T-cell (primary cell): ENCODE measurements around the gene PGRMC2. TPM values are rescaled to one million over a fixed set of nuclear protein-coding genes. Genes with fewer than 3 reads are reported as not detected.

Experiments used
- ATAC-seq, 4 experiments: fragments of 200-7000 bp in 3 of 4; fragments of 150-1000 bp in 1 of 4; cut with Tn5 transposase; replicated peaks in 1 of 4; 1 replicate in 3 of 4; 2 replicates in 1 of 4; pipeline ENCODE4 v1.10.0; 2021; ENCODE audit warnings: moderate library complexity in 3 of 4, mild to moderate bottlenecking in 2 of 4, moderate number of reproducible peaks in 1 of 4
- CTCF ChIA-PET, 2 donors: fragments of 300-600 bp; sonication (Branson Sonifier 250); formaldehyde crosslinking; loops; one replicate each; lab custom pipeline; 2022; ENCODE audit warnings: antibody characterized with exemption in 2 of 2; lab: Charles Lee
- POLR2A ChIA-PET, 2 donors: fragments of 300-600 bp; sonication (Branson Sonifier 250); formaldehyde crosslinking; loops; one replicate each; lab custom pipeline; 2022; ENCODE audit warnings: antibody characterized with exemption in 2 of 2; lab: Charles Lee
- DNase-seq, 35 experiments: peaks; one replicate each; pipeline versions ENCODE4 v3.0.0 to v3.0.0-alpha.2; 2013 to 2023
- H3K27ac ChIP-seq: one replicate; pipeline ENCODE4 v1.5.1; 2013; ENCODE audit warnings: low read length
- H3K27me3 ChIP-seq, 2 experiments: replicated peaks in 1 of 2; 1 replicate in 1 of 2; 2 replicates in 1 of 2; pipeline versions ENCODE4 v1.6.1 to v1.7.0; 2013; ENCODE audit warnings: low read length in 1 of 2, mixed read lengths in 1 of 2; ENCODE audit not compliant: control insufficient read depth in 2 of 2, insufficient read depth in 2 of 2; ENCODE audit errors: extremely low read depth in 1 of 2
- H3K36me3 ChIP-seq, 2 donors: 1 replicate in 1 of 2; 2 replicates in 1 of 2; pipeline versions ENCODE4 v1.6.1 to v1.7.0; 2013; ENCODE audit warnings: low read length in 1 of 2; ENCODE audit not compliant: control insufficient read depth in 2 of 2, insufficient read depth in 1 of 2; ENCODE audit errors: extremely low read depth in 1 of 2
- H3K4me1 ChIP-seq, 2 experiments: 1 replicate in 1 of 2; 2 replicates in 1 of 2; pipeline versions ENCODE4 v1.6.1 to v1.7.0; 2013; ENCODE audit warnings: low read length in 2 of 2, mixed read lengths in 1 of 2; ENCODE audit not compliant: insufficient read depth in 2 of 2, control insufficient read depth in 1 of 2; ENCODE audit errors: extremely low read depth in 1 of 2
- H3K4me3 ChIP-seq, 2 donors: 1 replicate in 1 of 2; 2 replicates in 1 of 2; pipeline versions ENCODE4 v1.5.1 to v1.7.0; 2013; ENCODE audit warnings: mild to moderate bottlenecking in 2 of 2, low read length in 1 of 2, moderate library complexity in 1 of 2; ENCODE audit not compliant: control insufficient read depth in 1 of 2; ENCODE audit errors: extremely low read depth in 1 of 2
- H3K9me3 ChIP-seq: 2 replicates; pipeline ENCODE4 v1.7.0; 2013
- H3K27ac Mint-ChIP-seq, 2 donors: one replicate each; pipeline ENCODE4 v1.8.0; 2020 to 2021; ENCODE audit warnings: mild to moderate bottlenecking in 2 of 2, mixed read lengths in 2 of 2
- H3K27me3 Mint-ChIP-seq, 2 donors: one replicate each; pipeline ENCODE4 v1.8.0; 2021 to 2022; ENCODE audit warnings: mixed read lengths in 2 of 2
- H3K36me3 Mint-ChIP-seq: one replicate; pipeline ENCODE4 v1.8.0; 2021; ENCODE audit warnings: mixed read lengths
- H3K4me1 Mint-ChIP-seq, 3 donors: one replicate each; pipeline ENCODE4 v1.8.0; 2020 to 2022; ENCODE audit warnings: mixed read lengths in 3 of 3, mild to moderate bottlenecking in 1 of 3
- H3K4me3 Mint-ChIP-seq, 3 donors: one replicate each; pipeline ENCODE4 v1.8.0; 2020 to 2022; ENCODE audit warnings: mild to moderate bottlenecking in 3 of 3, mixed read lengths in 3 of 3, moderate library complexity in 3 of 3
- H3K9me3 Mint-ChIP-seq, 3 donors: one replicate each; pipeline ENCODE4 v1.8.0; 2020 to 2022; ENCODE audit warnings: mixed read lengths in 3 of 3
- WGBS: methylation state at CpG from one replicate; pipeline ENCODE4 v1.1.5; 2013; ENCODE audit warnings: missing lambda C conversion rate; ENCODE audit not compliant: insufficient coverage; 5-methylcytosine and 5-hydroxymethylcytosine counted together
- total RNA-seq, 35 experiments: library from RNA in 6 of 35; stranded (reverse) in 6 of 35; fragments of 120-200 nt in 1 of 35; gene quantifications; one replicate each; pipeline versions ENCODE4 v1.2.1 to v1.2.4 and lab custom pipeline; 2013 to 2026

The PGRMC2 gene
- total RNA-seq, 5 donors from 2014 or later (not counting 1 experiment from before 2014, with no cell fraction given) = 29.5 to 64.2 (median 35.4) TPM

DNA sequence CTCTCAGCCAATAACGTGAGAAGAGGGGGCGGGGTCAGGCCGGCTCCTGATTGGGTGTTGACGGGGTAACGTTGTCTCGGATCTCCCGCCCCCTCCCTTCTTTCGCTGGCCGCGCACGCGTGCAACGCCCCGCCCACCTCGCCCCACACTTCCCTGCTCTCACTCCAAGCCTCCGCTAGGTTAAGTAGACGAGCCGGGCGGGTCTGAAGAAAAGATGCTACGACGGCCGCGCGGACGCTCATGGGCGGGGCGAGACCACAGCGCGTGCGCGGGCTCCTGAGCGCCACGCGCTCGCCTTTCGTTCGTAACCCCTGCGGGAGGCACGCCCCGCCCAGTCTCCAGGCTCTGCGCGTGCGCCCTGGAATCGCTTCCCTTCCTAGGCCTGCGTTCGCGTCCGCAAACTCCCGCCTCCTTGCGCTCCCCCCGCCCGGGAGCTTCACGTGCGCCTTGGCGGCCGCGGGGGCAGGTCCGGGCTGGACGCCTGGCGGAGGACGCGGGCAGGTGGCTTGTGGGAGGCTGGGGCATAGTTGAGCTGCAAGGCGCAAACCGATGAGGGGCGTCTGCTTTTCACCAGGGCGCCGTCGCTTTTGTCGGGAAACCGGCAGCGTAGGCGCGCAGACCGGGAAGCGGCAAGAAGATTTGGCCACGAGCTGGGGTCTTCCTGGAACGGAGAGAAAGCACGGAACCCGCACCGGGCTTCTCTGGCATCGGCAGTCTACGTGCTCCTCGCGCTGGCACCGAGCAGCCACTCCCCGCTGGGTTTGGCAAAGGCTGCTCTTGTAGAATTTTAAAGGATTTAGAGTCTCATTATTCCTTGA, 467 bp upstream of the PGRMC2 start:
- H3K27ac ChIP-seq = peak overlapping the region; percentile 98
- under 1% methylated on average over 75 of the region's 86 CpGs for WGBS
- H3K27me3 ChIP-seq = peaks cover 0 to 3% of the 10 kb centered on the region in 2 experiments
- H3K4me1 Mint-ChIP-seq = peaks cover 37 to 47% (median 39%) of the 10 kb centered on the region in 3 donors
- H3K27me3 Mint-ChIP-seq = no peaks in the 10 kb centered on the region
- H3K4me3 ChIP-seq = peak overlapping the region; percentile 51 to 88
- ChIA-PET POLR2A (interaction anchor here in 1 of 2 donors (1.0 kb wide), 2 partner anchors 805 to 806 kb away, joined by 3 read pairs; no protein-coding TSS in a partner anchor), CTCF (interaction anchor here in 1 of 2 donors (1.0 kb wide), 1 partner anchor 526 kb away, joined by 6 read pairs; no protein-coding TSS in a partner anchor)
- H3K4me1 ChIP-seq = peaks cover 22 to 25% of the 10 kb centered on the region in 2 experiments
- H3K36me3 Mint-ChIP-seq = peaks cover 6% of the 10 kb centered on the region
- DNase-seq (peak; percentile 98 to 100 (median 100)), ATAC-seq (peak; percentile 80 to 91 (median 88))
- H3K9me3 ChIP-seq = no peaks in the 10 kb centered on the region
- H3K9me3 Mint-ChIP-seq = no peaks in the 10 kb centered on the region
- H3K36me3 ChIP-seq = peaks cover 0 to 4% of the 10 kb centered on the region in 2 donors
- H3K27ac Mint-ChIP-seq = peak overlapping the region; percentile 86 to 94
- peak overlapping the region; percentile 81 to 86 (median 86) for H3K4me3 Mint-ChIP-seq

DNA sequence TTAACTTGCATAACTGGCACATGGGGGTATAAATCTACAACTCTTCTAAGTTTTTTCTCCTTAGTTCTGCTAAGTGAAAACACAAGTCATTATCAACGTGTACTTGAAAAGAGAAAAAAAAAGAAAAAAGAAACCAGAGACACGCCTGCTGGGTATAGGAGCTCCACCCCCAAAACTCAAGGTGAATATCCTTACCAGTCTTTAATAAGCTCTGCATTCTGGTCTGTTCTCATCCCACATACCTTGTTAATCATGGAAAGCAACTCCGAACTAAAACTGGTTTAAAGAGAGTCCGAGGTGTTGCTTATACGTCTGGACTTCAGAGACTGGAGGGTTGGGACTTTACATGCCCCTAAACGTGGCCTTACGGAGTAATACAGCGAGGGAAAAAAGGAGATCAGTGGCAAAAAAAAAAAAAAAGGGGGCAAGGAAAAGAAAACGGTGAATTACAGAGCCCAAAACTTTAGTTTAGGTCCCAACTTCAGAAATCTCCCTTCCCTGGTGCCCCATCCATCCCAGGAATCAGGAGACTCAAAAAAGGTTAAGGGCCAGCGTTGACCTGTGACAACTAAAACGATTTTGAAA, 1.0 kb downstream of the PGRMC2 start:
- no peaks in the 10 kb centered on the region for H3K9me3 ChIP-seq
- peaks cover 0 to 4% of the 10 kb centered on the region in 2 donors for H3K36me3 ChIP-seq
- H3K4me1 Mint-ChIP-seq = peaks cover 48 to 58% (median 51%) of the 10 kb centered on the region in 3 donors
- ChIA-PET CTCF (interaction anchor here (0.7 to 1.1 kb wide), 4 partner anchors 75 to 534 kb away, joined by 3 to 5 read pairs (median 3); no protein-coding TSS in a partner anchor), POLR2A (interaction anchor here (0.6 to 1.1 kb wide), 5 partner anchors 11 to 526 kb away, joined by 3 to 6 read pairs (median 4); no protein-coding TSS in a partner anchor)
- H3K4me3 Mint-ChIP-seq = peak overlapping the region; percentile 81 to 86 (median 86)
- 0% methylated on average over 2 of the region's 11 CpGs for WGBS
- H3K27ac ChIP-seq = peak overlapping the region; percentile 98
- H3K27ac Mint-ChIP-seq = peak overlapping the region; percentile 78 to 89
- H3K27me3 ChIP-seq = no peaks in the 10 kb centered on the region
- H3K4me3 ChIP-seq = peak overlapping the region; percentile 80 to 88
- H3K27me3 Mint-ChIP-seq = no peaks in the 10 kb centered on the region
- H3K36me3 Mint-ChIP-seq = peaks cover 10% of the 10 kb centered on the region
- DNase-seq (peak in 29 of 35 experiments; percentile 6 to 64 (median 27)), ATAC-seq (no peak)
- no peaks in the 10 kb centered on the region for H3K9me3 Mint-ChIP-seq
- peaks cover 22 to 25% of the 10 kb centered on the region in 2 experiments for H3K4me1 ChIP-seq

DNA sequence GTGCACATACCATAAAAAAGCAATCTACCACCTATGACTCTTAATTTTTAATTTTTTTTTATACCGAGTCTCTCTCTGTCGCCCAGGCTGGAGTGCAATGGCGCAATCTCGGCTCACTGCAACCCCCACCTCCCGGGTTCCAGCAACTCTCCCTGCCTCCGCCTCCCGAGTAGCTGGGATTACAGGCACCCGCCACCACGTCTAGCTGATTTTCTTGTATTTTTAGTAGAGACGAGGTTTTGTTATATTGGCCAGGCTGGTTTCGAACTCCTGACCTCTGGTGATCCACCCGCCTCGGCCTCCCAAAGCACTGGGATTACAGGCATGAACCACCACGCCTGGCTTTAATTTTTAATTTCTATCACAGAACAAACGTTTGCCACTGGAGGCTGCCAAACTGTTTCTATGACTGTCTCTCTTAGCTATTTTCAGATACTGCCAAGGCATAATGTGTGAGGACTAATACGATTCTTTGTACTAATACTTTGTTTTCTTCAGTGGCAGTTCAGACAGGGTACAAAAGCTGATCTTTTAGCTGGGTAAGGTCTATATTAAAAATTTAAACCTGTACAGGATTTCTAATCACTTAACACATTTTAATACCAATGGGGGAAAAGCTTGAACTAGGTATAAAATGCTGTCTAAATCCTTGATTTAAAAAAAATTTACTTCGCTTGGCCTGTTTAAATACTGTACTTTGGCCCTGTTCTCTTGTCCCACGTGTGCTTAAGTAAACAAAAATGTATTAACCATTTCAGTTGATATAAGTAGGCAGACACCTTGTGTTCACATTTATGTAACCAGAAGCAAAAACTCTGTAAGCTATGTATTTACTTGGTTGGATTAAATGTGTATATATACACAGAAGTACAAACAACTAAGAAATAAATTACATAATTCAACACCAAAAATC, 2.3 kb downstream of the PGRMC2 start:
- no peaks in the 10 kb centered on the region for H3K27me3 ChIP-seq
- no peak overlapping the region for H3K27ac Mint-ChIP-seq
- peaks cover 60 to 66% (median 63%) of the 10 kb centered on the region in 3 donors for H3K4me1 Mint-ChIP-seq
- ChIA-PET POLR2A (interaction anchor here (0.6 to 1.2 kb wide), 5 partner anchors 10 to 808 kb away, joined by 3 to 6 read pairs (median 4); partner anchors contain the start of genes LARP1B (in 1 of the 2) and SCLT1 (in 1 of the 2)), CTCF (interaction anchor here in 1 of 2 donors (1.1 kb wide), 1 partner anchor 529 kb away, joined by 3 read pairs; no protein-coding TSS in a partner anchor)
- no peak overlapping the region for H3K4me3 ChIP-seq
- no peak overlapping the region for H3K27ac ChIP-seq
- H3K9me3 ChIP-seq = no peaks in the 10 kb centered on the region
- H3K36me3 ChIP-seq = peaks cover 0 to 4% of the 10 kb centered on the region in 2 donors
- DNase-seq (no peak), ATAC-seq (no peak)
- 94% methylated on average over 9 of the region's 18 CpGs for WGBS
- H3K27me3 Mint-ChIP-seq = no peaks in the 10 kb centered on the region
- peaks cover 22 to 25% of the 10 kb centered on the region in 2 experiments for H3K4me1 ChIP-seq
- peaks cover 17% of the 10 kb centered on the region for H3K36me3 Mint-ChIP-seq
- peak overlapping the region; percentile 81 to 86 (median 86) for H3K4me3 Mint-ChIP-seq
- H3K9me3 Mint-ChIP-seq = no peaks in the 10 kb centered on the region

DNA sequence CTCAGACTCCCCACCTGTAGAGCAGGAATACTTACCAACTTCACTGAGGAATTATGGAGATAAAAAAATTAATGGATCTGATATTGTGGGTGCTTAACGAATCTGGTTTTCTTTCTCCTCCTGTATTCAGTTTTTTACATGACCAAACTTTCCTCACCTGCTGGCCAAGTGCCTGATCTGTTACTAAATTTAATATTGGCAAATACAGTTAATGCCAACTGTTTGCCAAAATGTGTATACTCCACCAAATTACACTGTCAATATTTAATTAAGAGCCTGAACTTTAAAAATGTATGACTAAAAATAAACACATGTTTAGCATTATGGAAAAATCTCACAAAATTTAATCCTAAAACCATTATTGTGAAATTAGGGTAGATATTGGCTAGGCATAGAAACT, 3.3 kb downstream of the PGRMC2 start:
- Histone ChIP-seq H3K9me3 (no peaks in the 10 kb centered on the region), H3K4me1 (peaks cover 22% of the 10 kb centered on the region in 2 experiments), H3K4me3 (no peak overlapping the region), H3K27ac (no peak overlapping the region), H3K27me3 (no peaks in the 10 kb centered on the region), H3K36me3 (peaks cover 0 to 4% of the 10 kb centered on the region in 2 donors)
- ATAC-seq = no peak
- WGBS = no CpG with 5 or more reads among the region's 1 CpG
- Mint-ChIP-seq H3K27ac (no peak overlapping the region), H3K27me3 (no peaks in the 10 kb centered on the region), H3K9me3 (no peaks in the 10 kb centered on the region), H3K4me1 (peaks cover 66 to 70% (median 70%) of the 10 kb centered on the region in 3 donors), H3K36me3 (peaks cover 17% of the 10 kb centered on the region), H3K4me3 (no peak overlapping the region)
- ChIA-PET POLR2A (no interaction called here), CTCF (no interaction called here)
- DNase-seq = no peak

DNA sequence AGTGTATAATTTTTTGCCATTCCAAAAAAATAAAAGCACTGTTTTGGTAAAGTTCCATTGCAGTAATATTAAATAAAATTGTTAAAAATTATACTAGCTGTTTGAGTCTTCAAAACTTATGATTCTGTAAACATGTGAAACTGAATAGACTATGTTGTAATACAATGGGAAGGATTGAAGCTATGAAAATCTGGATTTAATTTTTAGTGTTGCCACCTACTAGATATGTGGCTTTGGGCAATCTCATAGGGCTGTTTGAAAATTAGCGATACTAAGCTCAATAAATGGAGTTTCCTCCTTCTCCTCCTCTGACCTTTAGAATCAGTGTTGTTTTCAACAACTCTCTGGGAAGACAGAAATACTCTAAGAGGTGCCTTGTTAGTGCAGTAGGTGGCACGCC, 4.5 kb downstream of the PGRMC2 start:
- no peak for ATAC-seq
- no peak overlapping the region for H3K27ac ChIP-seq

More for the DNA sequence above, 4.5 kb downstream of the PGRMC2 start:
- Mint-ChIP-seq H3K9me3 (no peaks in the 10 kb centered on the region), H3K27ac (no peak overlapping the region), H3K27me3 (no peaks in the 10 kb centered on the region), H3K36me3 (peaks cover 20% of the 10 kb centered on the region), H3K4me3 (no peak overlapping the region), H3K4me1 (peaks cover 60 to 70% (median 66%) of the 10 kb centered on the region in 3 donors)
- DNase-seq = no peak
- Histone ChIP-seq H3K36me3 (peaks cover 0 to 4% of the 10 kb centered on the region in 2 donors), H3K4me1 (peaks cover 13 to 17% of the 10 kb centered on the region in 2 experiments), H3K9me3 (no peaks in the 10 kb centered on the region), H3K27me3 (no peaks in the 10 kb centered on the region), H3K4me3 (no peak overlapping the region)
- WGBS = no CpG with 5 or more reads among the region's 2 CpGs
- ChIA-PET CTCF (interaction anchor here in 1 of 2 donors (0.6 kb wide), 1 partner anchor 382 kb away, joined by 3 read pairs; no protein-coding TSS in a partner anchor), POLR2A (interaction anchor here (0.6 to 1.2 kb wide), 3 partner anchors 11 to 60 kb away, joined by 3 to 6 read pairs (median 5); no protein-coding TSS in a partner anchor)
